ENCODE measurements around the gene TET3.

Gene TET3

DNA sequence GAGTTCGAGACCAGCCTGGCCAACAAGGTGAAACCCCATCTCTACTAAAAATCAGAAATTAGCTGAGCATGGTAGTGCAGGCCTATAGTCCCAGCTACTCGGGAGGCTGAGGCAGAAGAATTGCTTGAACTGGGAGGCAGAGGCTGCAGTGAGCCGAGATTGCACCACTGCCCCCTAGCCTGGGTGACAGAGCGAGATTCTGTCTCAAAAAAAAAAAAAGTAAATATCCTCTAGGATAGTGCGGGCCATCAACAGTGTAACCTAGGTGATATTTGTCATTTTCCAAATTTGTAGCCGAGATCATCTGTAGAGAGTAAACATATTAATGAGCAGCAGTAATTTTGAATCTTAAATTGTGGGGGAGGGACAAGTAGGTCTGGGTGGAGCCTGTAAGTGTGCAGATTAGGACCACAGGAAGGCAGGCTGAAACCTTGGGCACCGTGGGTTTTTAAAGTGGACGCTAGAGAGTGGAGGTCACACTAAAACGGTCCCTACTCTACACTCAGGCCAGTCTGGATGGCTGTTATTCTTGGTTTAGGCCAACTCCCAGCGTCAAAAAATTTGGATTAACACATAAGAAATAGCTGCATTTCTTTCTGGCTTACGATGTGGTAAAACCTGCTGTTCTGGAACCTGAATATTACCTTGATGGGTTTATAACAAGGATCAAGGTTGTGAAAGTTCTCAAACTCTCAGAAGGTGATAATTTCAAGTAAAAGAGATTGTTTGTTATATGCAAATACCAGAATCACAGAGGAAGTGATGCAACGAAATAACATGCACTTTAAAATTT, 22.7 kb upstream of the TET3 start:
- Histone ChIP-seq H3K79me2 (ENCODE audit: low read length) (no peaks in the 10 kb centered on the region), H3K4me1 (ENCODE audit: low read length) (peaks cover 17% of the 10 kb centered on the region), H2AFZ (ENCODE audit: low read depth, low read length) (no peak overlapping the region), H3K9me3 (ENCODE audit: insufficient read depth, low read length) (0 out of 2 replicates have a peak, but pooled peaks cover 6% of the 10 kb centered on the region), H3K4me3 (ENCODE audit: low read length) (no peak overlapping the region), H3K27me3 (ENCODE audit: low read depth, low read length) (no peaks in the 10 kb centered on the region), H3K27ac (ENCODE audit: low read length) (no peak overlapping the region), H4K20me1 (ENCODE audit: insufficient read depth, low read length) (peaks cover 10% of the 10 kb centered on the region; the same call in 1 of the 2 replicates), H3K9ac (ENCODE audit: low read length) (no peak overlapping the region), H3K4me2 (ENCODE audit: low read length) (no peak overlapping the region), H3K36me3 (replicated peaks; ENCODE audit: low read depth, low read length) (peaks cover 33% of the 10 kb centered on the region)
- TF ChIP-seq EZH2phosphoT487 (IDR thresholded peaks at IDR 0.05; ENCODE audit: low read depth), result no peak
- TF ChIP-seq, protein P1, sequence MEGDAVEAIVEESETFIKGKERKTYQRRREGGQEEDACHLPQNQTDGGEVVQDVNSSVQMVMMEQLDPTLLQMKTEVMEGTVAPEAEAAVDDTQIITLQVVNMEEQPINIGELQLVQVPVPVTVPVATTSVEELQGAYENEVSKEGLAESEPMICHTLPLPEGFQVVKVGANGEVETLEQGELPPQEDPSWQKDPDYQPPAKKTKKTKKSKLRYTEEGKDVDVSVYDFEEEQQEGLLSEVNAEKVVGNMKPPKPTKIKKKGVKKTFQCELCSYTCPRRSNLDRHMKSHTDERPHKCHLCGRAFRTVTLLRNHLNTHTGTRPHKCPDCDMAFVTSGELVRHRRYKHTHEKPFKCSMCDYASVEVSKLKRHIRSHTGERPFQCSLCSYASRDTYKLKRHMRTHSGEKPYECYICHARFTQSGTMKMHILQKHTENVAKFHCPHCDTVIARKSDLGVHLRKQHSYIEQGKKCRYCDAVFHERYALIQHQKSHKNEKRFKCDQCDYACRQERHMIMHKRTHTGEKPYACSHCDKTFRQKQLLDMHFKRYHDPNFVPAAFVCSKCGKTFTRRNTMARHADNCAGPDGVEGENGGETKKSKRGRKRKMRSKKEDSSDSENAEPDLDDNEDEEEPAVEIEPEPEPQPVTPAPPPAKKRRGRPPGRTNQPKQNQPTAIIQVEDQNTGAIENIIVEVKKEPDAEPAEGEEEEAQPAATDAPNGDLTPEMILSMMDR (IDR thresholded peaks at IDR 0.05; ENCODE audit: low read depth, low read length), result no peak

DNA sequence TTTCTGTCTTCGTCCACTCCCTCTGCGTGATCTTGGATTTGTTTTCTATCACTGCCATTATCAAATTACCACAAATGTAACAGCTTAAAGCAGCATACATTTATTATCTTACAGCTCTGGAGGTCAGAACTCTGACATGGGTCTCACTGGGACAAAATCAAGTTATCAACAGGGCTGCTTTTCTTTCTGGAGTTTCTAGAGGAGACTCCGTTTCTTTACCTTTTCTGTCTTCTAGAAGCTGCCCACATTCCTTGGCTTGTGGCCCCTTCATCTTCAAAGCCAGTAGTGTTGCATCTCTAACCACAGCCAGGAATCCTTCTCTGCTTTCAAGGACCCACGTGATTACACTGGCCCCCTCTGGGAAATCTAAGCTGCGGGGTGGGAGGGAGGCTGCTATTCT, 21.9 kb upstream of the TET3 start:
- H3K9ac ChIP-seq (ENCODE audit: low read length), result no peak overlapping the region
- H3K79me2 ChIP-seq (ENCODE audit: low read length), result no peaks in the 10 kb centered on the region
- no peak overlapping the region for H3K27ac ChIP-seq (ENCODE audit: low read length)
- H4K20me1 ChIP-seq (ENCODE audit: insufficient read depth, low read length), result 0 out of 2 replicates have a peak, but pooled peaks cover 7% of the 10 kb centered on the region
- no peak overlapping the region for H2AFZ ChIP-seq (ENCODE audit: low read depth, low read length)
- TF ChIP-seq EZH2phosphoT487 (IDR thresholded peaks at IDR 0.05; ENCODE audit: low read depth), result no peak
- TF ChIP-seq, protein P1 (IDR thresholded peaks at IDR 0.05; ENCODE audit: low read depth, low read length), result no peak
- H3K9me3 ChIP-seq (ENCODE audit: insufficient read depth, low read length), result 0 out of 2 replicates have a peak, but pooled peaks cover 6% of the 10 kb centered on the region
- H3K4me1 ChIP-seq (ENCODE audit: low read length), result peaks cover 17% of the 10 kb centered on the region
- H3K4me3 ChIP-seq (ENCODE audit: low read length), result no peak overlapping the region
- peak overlapping the region; percentile 67; the same call in 1 of the 2 replicates for H3K4me2 ChIP-seq (ENCODE audit: low read length)
- no peaks in the 10 kb centered on the region for H3K27me3 ChIP-seq (ENCODE audit: low read depth, low read length)
- peaks cover 29% of the 10 kb centered on the region for H3K36me3 ChIP-seq (replicated peaks; ENCODE audit: low read depth, low read length)

DNA sequence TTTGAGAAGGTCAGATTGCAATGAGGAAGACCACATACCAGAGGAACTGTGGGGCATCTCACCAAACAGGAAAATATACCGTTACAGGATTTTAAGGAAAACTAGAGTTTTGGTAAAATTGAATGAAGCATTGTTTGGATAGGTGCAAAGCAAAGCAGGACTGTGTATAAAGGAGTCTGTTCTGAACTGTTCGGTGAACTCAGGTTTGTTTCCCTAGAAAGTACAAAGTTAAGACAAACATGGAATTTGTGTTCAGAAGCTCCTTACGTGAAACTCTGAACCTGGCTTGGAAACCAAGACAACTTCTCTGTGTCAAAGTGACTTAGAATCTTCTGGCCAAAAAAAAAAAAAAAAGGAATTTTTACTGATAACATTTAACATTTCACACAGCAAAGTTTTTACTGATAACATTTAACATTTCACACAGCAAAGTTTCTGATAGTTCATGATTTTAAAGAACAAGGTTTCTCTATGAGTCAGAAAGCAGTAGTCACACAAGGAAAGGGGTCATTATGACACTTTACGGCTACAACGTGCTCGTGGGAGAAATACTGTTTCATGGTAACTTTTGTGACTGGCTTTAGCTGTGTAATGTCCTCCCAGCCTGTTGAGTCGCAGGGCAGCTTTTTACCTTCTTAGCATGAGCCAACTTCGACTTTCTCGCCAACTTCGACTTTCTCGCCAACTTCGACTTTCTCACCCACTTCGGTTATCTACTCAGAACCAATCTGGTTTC, 21.2 kb upstream of the TET3 start:
- H2AFZ ChIP-seq (ENCODE audit: low read depth, low read length), result no peak overlapping the region

More for the DNA sequence above, 21.2 kb upstream of the TET3 start:
- Histone ChIP-seq H3K79me2 (ENCODE audit: low read length) (no peaks in the 10 kb centered on the region), H3K9me3 (ENCODE audit: insufficient read depth, low read length) (0 out of 2 replicates have a peak, but pooled peaks cover 6% of the 10 kb centered on the region), H3K9ac (ENCODE audit: low read length) (peak overlapping the region; percentile 4; the same call in 1 of the 2 replicates), H3K27me3 (ENCODE audit: low read depth, low read length) (no peaks in the 10 kb centered on the region), H3K27ac (ENCODE audit: low read length) (no peak overlapping the region), H3K4me1 (ENCODE audit: low read length) (peaks cover 17% of the 10 kb centered on the region), H3K4me3 (ENCODE audit: low read length) (peak overlapping the region; percentile 52), H3K4me2 (ENCODE audit: low read length) (peak overlapping the region; percentile 67), H4K20me1 (ENCODE audit: insufficient read depth, low read length) (0 out of 2 replicates have a peak, but pooled peaks cover 1% of the 10 kb centered on the region), H3K36me3 (replicated peaks; ENCODE audit: low read depth, low read length) (peaks cover 21% of the 10 kb centered on the region)
- TF ChIP-seq, protein P1 (IDR thresholded peaks at IDR 0.05; ENCODE audit: low read depth, low read length), result no peak
- TF ChIP-seq EZH2phosphoT487 (IDR thresholded peaks at IDR 0.05; ENCODE audit: low read depth), result no peak

Measured in OCI-LY3 (cell line).